Liver (tissue), 9 donors: ENCODE measurements around the gene FBXL22. TPM values are rescaled to one million over a fixed set of nuclear protein-coding genes. Genes with fewer than 3 reads are reported as not detected.

ENCODE experiments used
- DNase-seq: peaks from one replicate; pipeline ENCODE4 v3.0.0-alpha.2; 2017; ENCODE audit warnings: low spot score
- H3K27ac ChIP-seq, 2 donors: one replicate each; pipeline ENCODE4 v1.7.0; 2013; ENCODE audit warnings: inconsistent platforms in 2 of 2, low read length in 2 of 2, control low read depth in 1 of 2, low read depth in 1 of 2, mild to moderate bottlenecking in 1 of 2
- H3K27me3 ChIP-seq, 4 donors: one replicate each; pipeline versions ENCODE4 v1.6.1 to v1.7.0; 2013; ENCODE audit warnings: low read length in 3 of 4, inconsistent platforms in 1 of 4, mild to moderate bottlenecking in 1 of 4, moderate library complexity in 1 of 4; ENCODE audit not compliant: control insufficient read depth in 4 of 4, insufficient read depth in 4 of 4
- H3K36me3 ChIP-seq, 4 donors: one replicate each; pipeline versions ENCODE4 v1.6.1 to v1.7.0; 2013; ENCODE audit warnings: low read length in 3 of 4, mild to moderate bottlenecking in 3 of 4, low read depth in 1 of 4, moderate library complexity in 1 of 4; ENCODE audit not compliant: control insufficient read depth in 4 of 4, insufficient read depth in 3 of 4
- H3K4me1 ChIP-seq, 4 donors: one replicate each; pipeline versions ENCODE4 v1.6.1 to v1.7.0; 2013; ENCODE audit warnings: low read length in 3 of 4, mild to moderate bottlenecking in 3 of 4, moderate library complexity in 1 of 4; ENCODE audit not compliant: control insufficient read depth in 4 of 4, insufficient read depth in 4 of 4
- H3K4me3 ChIP-seq, 3 donors: one replicate each; pipeline versions ENCODE4 v1.6.1 to v1.7.0; 2013; ENCODE audit warnings: low read length in 3 of 3, control low read depth in 1 of 3, low read depth in 1 of 3, mild to moderate bottlenecking in 1 of 3
- H3K9ac ChIP-seq, 2 donors: one replicate each; pipeline ENCODE4 v1.7.0; 2013; ENCODE audit warnings: low read length in 2 of 2, mild to moderate bottlenecking in 2 of 2, moderate library complexity in 2 of 2, control low read depth in 1 of 2, low read depth in 1 of 2
- H3K9me3 ChIP-seq, 4 donors: one replicate each; pipeline versions ENCODE4 v1.6.1 to v1.7.0; 2013; ENCODE audit warnings: low read length in 3 of 4; ENCODE audit not compliant: control insufficient read depth in 4 of 4
- EGR1 ChIP-seq, 2 donors: IDR thresholded peaks; 2 replicates each; pipeline ENCODE4 v1.6.1; 2016 to 2018; ENCODE audit warnings: antibody characterized with exemption in 2 of 2, low read depth in 2 of 2
- FOXA1 ChIP-seq: IDR thresholded peaks from 2 replicates; pipeline ENCODE4 v1.6.1; 2016; ENCODE audit warnings: antibody characterized with exemption
- FOXA2 ChIP-seq: IDR thresholded peaks from 2 replicates; pipeline ENCODE4 v1.6.1; 2016; ENCODE audit warnings: antibody characterized with exemption
- GABPA ChIP-seq, 2 donors: IDR thresholded peaks in 1 of 2; conservative IDR thresholded peaks in 1 of 2; 2 replicates each; pipeline ENCODE4 v1.6.1; 2016; ENCODE audit warnings: antibody characterized with exemption in 2 of 2, mild to moderate bottlenecking in 1 of 2, moderate library complexity in 1 of 2
- HNF4A ChIP-seq, 2 donors: conservative IDR thresholded peaks; 2 replicates each; pipeline ENCODE4 v1.6.1; 2016; ENCODE audit warnings: antibody characterized with exemption in 2 of 2, mild to moderate bottlenecking in 2 of 2
- HNF4G ChIP-seq: IDR thresholded peaks from 2 replicates; pipeline ENCODE4 v1.6.1; 2016; ENCODE audit warnings: antibody characterized with exemption
- JUND ChIP-seq, 2 donors: IDR thresholded peaks; 2 replicates each; pipeline ENCODE4 v1.6.1; 2016; ENCODE audit warnings: antibody characterized with exemption in 2 of 2
- MAX ChIP-seq: IDR thresholded peaks from 2 replicates; pipeline ENCODE4 v1.6.1; 2016; ENCODE audit warnings: antibody characterized with exemption
- NR2F2 ChIP-seq: IDR thresholded peaks from 2 replicates; pipeline ENCODE4 v1.6.1; 2016; ENCODE audit warnings: antibody characterized with exemption
- RAD21 ChIP-seq, 2 donors: IDR thresholded peaks; 2 replicates each; pipeline ENCODE4 v1.6.1; 2016; ENCODE audit warnings: antibody characterized with exemption in 2 of 2, mild to moderate bottlenecking in 2 of 2
- RXRA ChIP-seq, 2 donors: IDR thresholded peaks; 2 replicates each; pipeline ENCODE4 v1.6.1; 2017 to 2018; ENCODE audit warnings: antibody characterized with exemption in 2 of 2, mild to moderate bottlenecking in 1 of 2
- SP1 ChIP-seq: IDR thresholded peaks from 2 replicates; pipeline ENCODE4 v1.6.1; 2018; ENCODE audit warnings: antibody characterized with exemption, mild to moderate bottlenecking
- TAF1 ChIP-seq: conservative IDR thresholded peaks from 2 replicates; pipeline ENCODE4 v1.6.1; 2016; ENCODE audit warnings: antibody characterized with exemption, mild to moderate bottlenecking
- YY1 ChIP-seq: IDR thresholded peaks from 2 replicates; pipeline ENCODE4 v1.6.1; 2016; ENCODE audit warnings: antibody characterized with exemption, mild to moderate bottlenecking
- WGBS: extraction: QIAGEN DNeasy Blood & Tissue Kit; methylation state at CpG from one replicate; pipeline ENCODE4 v1.1.7; 2013; 5-methylcytosine and 5-hydroxymethylcytosine counted together
- polyA plus RNA-seq, 2 donors: library from polyadenylated mRNA; stranded (reverse) in 1 of 2; unstranded in 1 of 2; fragments of 200-250 nt in 1 of 2; fragments of >200 nt in 1 of 2; fragmentation: Nextera tagmentation in 1 of 2; extraction: Ambion mirVana in 1 of 2; gene quantifications; one replicate each; pipeline versions ENCODE4 v1.2.1 to v1.2.3, GENCODE V29; 2013 to 2015
- total RNA-seq, 2 donors: library from RNA; depleted of rRNA; stranded (reverse); fragments of >200 nt; gene quantifications; one replicate each; pipeline ENCODE4 v1.2.3, GENCODE V29; 2014
- TF ChIP-seq, protein P1 (sequence below): IDR thresholded peaks from 2 replicates; pipeline ENCODE4 v1.6.1; 2016; ENCODE audit warnings: antibody characterized with exemption
- TF ChIP-seq, protein P2 (sequence below): IDR thresholded peaks from 2 replicates; pipeline ENCODE4 v1.6.1; 2016; ENCODE audit warnings: antibody characterized with exemption
- TF ChIP-seq, protein P3 (sequence below): IDR thresholded peaks from 2 replicates; pipeline ENCODE4 v1.6.1; 2016; ENCODE audit warnings: antibody characterized with exemption, mild to moderate bottlenecking
- donor health status: healthy.
- donor health status: healthy.
- donor health status: healthy.
- donor health status: healthy.
- donor health status: healthy.

The FBXL22 gene
- total and polyA plus RNA-seq, 4 donors, result 0.18 to 0.29 (median 0.22) TPM

DNA sequence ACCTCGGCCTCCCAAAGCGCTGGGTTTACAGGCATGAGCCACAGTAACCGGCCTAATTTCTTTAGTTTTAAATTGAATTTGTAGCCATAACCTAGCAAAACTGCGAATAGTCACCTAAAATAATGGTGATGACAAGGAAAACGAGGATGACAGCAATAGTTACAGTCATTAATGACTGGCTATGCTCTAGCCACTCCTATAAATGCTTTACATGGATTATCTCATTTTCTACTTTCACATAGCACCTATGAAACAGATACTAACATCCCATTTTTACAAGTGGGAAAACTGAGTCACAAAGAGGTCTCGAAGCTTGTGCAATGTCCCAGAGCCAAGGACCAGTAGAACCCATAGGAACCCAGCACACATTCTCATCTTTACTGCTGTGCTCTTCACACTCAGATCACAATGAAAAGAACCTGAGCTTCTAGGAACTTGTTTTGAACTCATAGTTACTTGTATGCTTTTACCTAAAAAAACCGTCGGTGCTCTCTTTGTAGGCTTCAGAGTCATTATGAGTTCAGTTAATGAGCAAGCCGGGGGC is 39.4 kb downstream of the FBXL22 start (continued):
- TF ChIP-seq, protein P1, sequence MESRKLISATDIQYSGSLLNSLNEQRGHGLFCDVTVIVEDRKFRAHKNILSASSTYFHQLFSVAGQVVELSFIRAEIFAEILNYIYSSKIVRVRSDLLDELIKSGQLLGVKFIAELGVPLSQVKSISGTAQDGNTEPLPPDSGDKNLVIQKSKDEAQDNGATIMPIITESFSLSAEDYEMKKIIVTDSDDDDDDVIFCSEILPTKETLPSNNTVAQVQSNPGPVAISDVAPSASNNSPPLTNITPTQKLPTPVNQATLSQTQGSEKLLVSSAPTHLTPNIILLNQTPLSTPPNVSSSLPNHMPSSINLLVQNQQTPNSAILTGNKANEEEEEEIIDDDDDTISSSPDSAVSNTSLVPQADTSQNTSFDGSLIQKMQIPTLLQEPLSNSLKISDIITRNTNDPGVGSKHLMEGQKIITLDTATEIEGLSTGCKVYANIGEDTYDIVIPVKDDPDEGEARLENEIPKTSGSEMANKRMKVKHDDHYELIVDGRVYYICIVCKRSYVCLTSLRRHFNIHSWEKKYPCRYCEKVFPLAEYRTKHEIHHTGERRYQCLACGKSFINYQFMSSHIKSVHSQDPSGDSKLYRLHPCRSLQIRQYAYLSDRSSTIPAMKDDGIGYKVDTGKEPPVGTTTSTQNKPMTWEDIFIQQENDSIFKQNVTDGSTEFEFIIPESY, result no peak
- TF ChIP-seq JUND (IDR thresholded peaks at IDR 0.05) (no peak), HNF4A (conservative IDR thresholded peaks at IDR 0.05) (no peak), EGR1 (IDR thresholded peaks at IDR 0.05; ENCODE audit: low read depth in 2 of 2) (no peak), MAX (no peak)

DNA sequence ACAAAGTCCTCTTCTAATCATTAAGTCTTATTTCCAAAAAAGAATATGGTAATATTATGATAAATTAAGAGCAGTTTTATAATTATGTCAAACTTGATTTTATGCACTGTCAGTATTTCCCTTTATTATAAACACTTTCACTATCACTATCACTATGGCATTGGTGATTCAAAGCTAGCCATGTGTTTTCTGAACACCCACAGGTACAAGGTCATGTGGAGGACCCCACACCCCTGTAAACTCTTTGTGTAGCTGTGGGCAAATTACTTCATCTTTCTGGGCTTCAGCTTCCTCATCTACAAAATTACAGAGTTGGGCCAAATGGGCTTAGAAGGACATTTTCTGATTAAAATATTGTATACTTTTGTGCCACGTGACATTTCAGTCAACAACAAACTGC is 41.7 kb downstream of the FBXL22 start:
- no peaks in the 10 kb centered on the region for H3K4me1 ChIP-seq
- H3K36me3 ChIP-seq, result peaks cover 17 to 79% (median 64%) of the 10 kb centered on the region in 4 donors
- 98% methylated on average over 1 of the region's 1 CpG for WGBS
- H3K9ac ChIP-seq, result no peak overlapping the region
- H3K4me3 ChIP-seq, result no peak overlapping the region
- H3K9me3 ChIP-seq, result no peaks in the 10 kb centered on the region
- DNase-seq, result no peak
- no peak for TF ChIP-seq FOXA2
- TF ChIP-seq, protein P2, sequence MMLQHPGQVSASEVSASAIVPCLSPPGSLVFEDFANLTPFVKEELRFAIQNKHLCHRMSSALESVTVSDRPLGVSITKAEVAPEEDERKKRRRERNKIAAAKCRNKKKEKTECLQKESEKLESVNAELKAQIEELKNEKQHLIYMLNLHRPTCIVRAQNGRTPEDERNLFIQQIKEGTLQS, result no peak
- TF ChIP-seq, protein P3, sequence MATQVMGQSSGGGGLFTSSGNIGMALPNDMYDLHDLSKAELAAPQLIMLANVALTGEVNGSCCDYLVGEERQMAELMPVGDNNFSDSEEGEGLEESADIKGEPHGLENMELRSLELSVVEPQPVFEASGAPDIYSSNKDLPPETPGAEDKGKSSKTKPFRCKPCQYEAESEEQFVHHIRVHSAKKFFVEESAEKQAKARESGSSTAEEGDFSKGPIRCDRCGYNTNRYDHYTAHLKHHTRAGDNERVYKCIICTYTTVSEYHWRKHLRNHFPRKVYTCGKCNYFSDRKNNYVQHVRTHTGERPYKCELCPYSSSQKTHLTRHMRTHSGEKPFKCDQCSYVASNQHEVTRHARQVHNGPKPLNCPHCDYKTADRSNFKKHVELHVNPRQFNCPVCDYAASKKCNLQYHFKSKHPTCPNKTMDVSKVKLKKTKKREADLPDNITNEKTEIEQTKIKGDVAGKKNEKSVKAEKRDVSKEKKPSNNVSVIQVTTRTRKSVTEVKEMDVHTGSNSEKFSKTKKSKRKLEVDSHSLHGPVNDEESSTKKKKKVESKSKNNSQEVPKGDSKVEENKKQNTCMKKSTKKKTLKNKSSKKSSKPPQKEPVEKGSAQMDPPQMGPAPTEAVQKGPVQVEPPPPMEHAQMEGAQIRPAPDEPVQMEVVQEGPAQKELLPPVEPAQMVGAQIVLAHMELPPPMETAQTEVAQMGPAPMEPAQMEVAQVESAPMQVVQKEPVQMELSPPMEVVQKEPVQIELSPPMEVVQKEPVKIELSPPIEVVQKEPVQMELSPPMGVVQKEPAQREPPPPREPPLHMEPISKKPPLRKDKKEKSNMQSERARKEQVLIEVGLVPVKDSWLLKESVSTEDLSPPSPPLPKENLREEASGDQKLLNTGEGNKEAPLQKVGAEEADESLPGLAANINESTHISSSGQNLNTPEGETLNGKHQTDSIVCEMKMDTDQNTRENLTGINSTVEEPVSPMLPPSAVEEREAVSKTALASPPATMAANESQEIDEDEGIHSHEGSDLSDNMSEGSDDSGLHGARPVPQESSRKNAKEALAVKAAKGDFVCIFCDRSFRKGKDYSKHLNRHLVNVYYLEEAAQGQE, result no peak
- no peak for TF ChIP-seq HNF4G
- TF ChIP-seq NR2F2, result no peak
- no peak for TF ChIP-seq TAF1
- no peak for TF ChIP-seq SP1
- TF ChIP-seq JUND (IDR thresholded peaks at IDR 0.05), result no peak
- TF ChIP-seq RXRA (IDR thresholded peaks at IDR 0.05), result no peak
- no peak for TF ChIP-seq FOXA1
- H3K27me3 ChIP-seq, result no peaks in the 10 kb centered on the region
- no peak overlapping the region for H3K27ac ChIP-seq

DNA sequence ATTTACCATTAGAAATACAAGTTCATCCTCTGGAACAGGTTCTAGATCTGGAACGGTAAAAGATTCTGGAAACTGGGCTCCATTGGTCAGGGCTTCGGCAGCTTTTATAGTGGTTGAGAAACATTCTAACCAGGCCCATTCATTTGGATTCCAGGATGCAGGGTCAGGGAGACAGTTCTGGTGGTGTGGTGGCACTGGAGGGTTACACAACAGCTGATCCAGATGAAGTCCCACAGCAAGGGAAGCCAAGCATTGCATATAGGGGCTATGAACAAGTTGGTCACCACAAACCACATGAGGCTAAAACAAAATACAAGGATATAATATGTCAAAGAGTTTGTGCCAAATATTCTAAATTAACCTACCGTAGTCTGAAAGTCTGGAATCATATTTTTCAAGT is 43.0 kb downstream of the FBXL22 start:
- Histone ChIP-seq H3K27ac (no peak overlapping the region), H3K4me3 (no peak overlapping the region), H3K36me3 (peaks cover 17 to 85% (median 69%) of the 10 kb centered on the region in 4 donors), H3K4me1 (no peaks in the 10 kb centered on the region), H3K9me3 (no peaks in the 10 kb centered on the region), H3K9ac (no peak overlapping the region), H3K27me3 (no peaks in the 10 kb centered on the region)
- DNase-seq, result no peak
- 99% methylated on average over 3 of the region's 3 CpGs for WGBS
- TF ChIP-seq RXRA (IDR thresholded peaks at IDR 0.05), result no peak
- no peak for TF ChIP-seq MAX
- no peak for TF ChIP-seq SP1
- TF ChIP-seq, protein P1, result no peak
- no peak for TF ChIP-seq GABPA (IDR thresholded peaks at IDR 0.05 in 1 of 2, conservative IDR thresholded peaks at IDR 0.05 in 1 of 2)
- no peak for TF ChIP-seq HNF4A (conservative IDR thresholded peaks at IDR 0.05)
- TF ChIP-seq YY1, result no peak
- TF ChIP-seq, protein P2, result no peak
- no peak for TF ChIP-seq TAF1
- no peak for TF ChIP-seq HNF4G
- no peak for TF ChIP-seq RAD21 (IDR thresholded peaks at IDR 0.05)
- TF ChIP-seq FOXA1, result no peak
- no peak for TF ChIP-seq EGR1 (IDR thresholded peaks at IDR 0.05; ENCODE audit: low read depth in 2 of 2)
- TF ChIP-seq, protein P3, result no peak
- TF ChIP-seq FOXA2, result no peak
